Astrocyte (in vitro differentiated cells and primary cell): ENCODE measurements around the gene CYTH4.

Experiments used
- EZH2 ChIP-seq: IDR thresholded peaks from 2 replicates; pipeline ENCODE4 v1.6.1; 2012; ENCODE audit warnings: mild to moderate bottlenecking, low read length, inconsistent platforms; ENCODE audit not compliant: insufficient read depth
- TF ChIP-seq, protein P1 (sequence below): IDR thresholded peaks from 2 replicates; pipeline ENCODE4 v1.5.1; 2011; ENCODE audit warnings: low read depth, mild to moderate bottlenecking, inconsistent platforms, low read length, moderate library complexity; ENCODE audit not compliant: insufficient read depth

DNA sequence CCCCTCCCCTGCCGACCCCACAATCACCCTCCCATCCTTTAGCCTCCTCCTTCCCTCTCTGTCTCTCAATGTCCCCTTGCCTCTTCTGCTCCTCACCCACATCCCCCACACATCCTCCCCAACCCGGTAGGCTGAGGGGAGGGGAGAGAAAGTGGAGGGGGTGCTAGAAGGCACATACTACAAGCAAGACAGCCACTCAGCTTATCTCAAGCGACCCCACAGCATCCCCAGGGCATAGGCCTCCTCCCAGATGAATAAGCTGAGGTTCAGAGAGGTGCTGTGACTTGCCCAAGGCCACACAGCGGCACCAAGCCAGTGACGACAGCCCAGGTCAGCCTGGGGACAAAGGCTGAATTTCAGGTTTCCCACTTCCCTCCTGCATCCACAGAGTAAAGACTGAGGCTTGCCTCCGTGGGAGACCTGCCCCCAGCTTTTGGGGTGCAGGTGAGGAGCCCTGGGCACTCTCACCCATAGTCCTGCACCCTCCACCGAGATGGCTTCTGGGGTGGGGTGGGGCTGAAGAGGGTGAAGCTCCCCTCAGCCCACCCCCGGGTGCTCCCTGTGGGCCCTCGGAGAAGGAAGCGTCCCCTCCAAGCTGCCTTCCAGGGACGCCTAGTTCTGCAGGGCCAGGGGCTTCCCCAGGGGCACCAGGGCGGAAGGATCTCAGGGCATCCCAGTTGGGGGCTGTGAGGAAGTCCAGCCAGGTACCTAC is 38.8 kb upstream of the CYTH4 start:
- TF ChIP-seq, protein P1, sequence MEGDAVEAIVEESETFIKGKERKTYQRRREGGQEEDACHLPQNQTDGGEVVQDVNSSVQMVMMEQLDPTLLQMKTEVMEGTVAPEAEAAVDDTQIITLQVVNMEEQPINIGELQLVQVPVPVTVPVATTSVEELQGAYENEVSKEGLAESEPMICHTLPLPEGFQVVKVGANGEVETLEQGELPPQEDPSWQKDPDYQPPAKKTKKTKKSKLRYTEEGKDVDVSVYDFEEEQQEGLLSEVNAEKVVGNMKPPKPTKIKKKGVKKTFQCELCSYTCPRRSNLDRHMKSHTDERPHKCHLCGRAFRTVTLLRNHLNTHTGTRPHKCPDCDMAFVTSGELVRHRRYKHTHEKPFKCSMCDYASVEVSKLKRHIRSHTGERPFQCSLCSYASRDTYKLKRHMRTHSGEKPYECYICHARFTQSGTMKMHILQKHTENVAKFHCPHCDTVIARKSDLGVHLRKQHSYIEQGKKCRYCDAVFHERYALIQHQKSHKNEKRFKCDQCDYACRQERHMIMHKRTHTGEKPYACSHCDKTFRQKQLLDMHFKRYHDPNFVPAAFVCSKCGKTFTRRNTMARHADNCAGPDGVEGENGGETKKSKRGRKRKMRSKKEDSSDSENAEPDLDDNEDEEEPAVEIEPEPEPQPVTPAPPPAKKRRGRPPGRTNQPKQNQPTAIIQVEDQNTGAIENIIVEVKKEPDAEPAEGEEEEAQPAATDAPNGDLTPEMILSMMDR = no peak
- no peak for TF ChIP-seq EZH2
